IMR-90 (cell line): ENCODE data around the gene CCDC142. TPM values are rescaled to one million over a fixed set of nuclear protein-coding genes. Genes with fewer than 3 reads are reported as not detected.
A peak's percentile ranks its signal among the peaks of the same experiment; 100 is the strongest.

Experiments
- ATAC-seq: fragments of 200-7000 bp; cut with Tn5 transposase; 2 replicates; pipeline ENCODE4 v1.9.1; 2020; ENCODE audit warnings: low read depth, mild to moderate bottlenecking, moderate library complexity
- BruUV-seq: library from RNA; stranded (reverse); fragments of 400-500 nt; replicated peaks from 2 replicates; lab custom pipeline; 2021; lab: Mats Ljungman, UMichigan
- CTCF ChIA-PET: fragments of 300-600 bp; formaldehyde crosslinking; extraction: SDS; loops from one replicate; lab custom pipeline; 2021; ENCODE audit warnings: antibody characterized with exemption; lab: Yijun Ruan, JAX
- POLR2A ChIA-PET: fragments of 300-600 bp; sonication (Branson Sonifier 250); formaldehyde crosslinking; loops from one replicate; lab custom pipeline; 2022; ENCODE audit warnings: antibody characterized with exemption; ENCODE audit not compliant: unreplicated experiment; lab: Charles Lee
- DNase-seq: peaks from one replicate; pipeline ENCODE4 v3.0.0; 2013
- H2AFZ ChIP-seq: replicated peaks from 2 replicates; pipeline ENCODE3; 2013; ENCODE audit warnings: low read length, mild to moderate bottlenecking; ENCODE audit not compliant: poor library complexity
- H2AK5ac ChIP-seq: 2 replicates; pipeline ENCODE4 v1.6.1; 2013; ENCODE audit warnings: low read depth, low read length, inconsistent platforms
- H2AK9ac ChIP-seq: replicated peaks from 2 replicates; pipeline ENCODE3; 2013; ENCODE audit warnings: mild to moderate bottlenecking, low read depth, low read length, moderate library complexity; ENCODE audit not compliant: poor library complexity
- H2BK120ac ChIP-seq: 2 replicates; pipeline ENCODE4 v1.6.1; 2013; ENCODE audit warnings: low read depth, low read length, inconsistent platforms
- H2BK15ac ChIP-seq: 3 replicates; pipeline ENCODE4 v1.6.1; 2013; ENCODE audit warnings: low read depth, low read length, inconsistent platforms
- H2BK20ac ChIP-seq: 2 replicates; pipeline ENCODE4 v1.6.1; 2013; ENCODE audit warnings: low read depth, mild to moderate bottlenecking, inconsistent platforms, low read length, moderate library complexity
- H2BK5ac ChIP-seq: 2 replicates; pipeline ENCODE4 v1.6.1; 2013; ENCODE audit warnings: mild to moderate bottlenecking, low read depth, low read length, inconsistent platforms; ENCODE audit not compliant: poor library complexity, severe bottlenecking
- H3K14ac ChIP-seq: replicated peaks from 2 replicates; pipeline ENCODE4 v1.6.1; 2013; ENCODE audit warnings: low read depth, low read length, inconsistent platforms
- H3K18ac ChIP-seq: 2 replicates; pipeline ENCODE4 v1.6.1; 2013; ENCODE audit warnings: low read depth, low read length, control low read depth
- H3K23ac ChIP-seq: 2 replicates; pipeline ENCODE4 v1.6.1; 2013; ENCODE audit warnings: low read depth, low read length, inconsistent platforms
- H3K27ac ChIP-seq: 2 replicates; pipeline ENCODE4 v1.5.1; 2013; ENCODE audit warnings: mild to moderate bottlenecking, control low read depth, low read length; ENCODE audit not compliant: insufficient read depth
- H3K27me3 ChIP-seq: 2 replicates; pipeline ENCODE4 v1.6.1; 2013; ENCODE audit warnings: low read length; ENCODE audit not compliant: control insufficient read depth, insufficient read depth
- H3K36me3 ChIP-seq: 2 replicates; pipeline ENCODE4 v1.6.1; 2013; ENCODE audit warnings: low read length, mixed read lengths; ENCODE audit not compliant: control insufficient read depth, insufficient read depth
- H3K4ac ChIP-seq: 2 replicates; pipeline ENCODE4 v1.6.1; 2013; ENCODE audit warnings: low read depth, low read length, inconsistent platforms
- H3K4me1 ChIP-seq: 2 replicates; pipeline ENCODE4 v1.6.1; 2013; ENCODE audit warnings: low read length, mixed read lengths; ENCODE audit not compliant: control insufficient read depth, insufficient read depth
- H3K4me2 ChIP-seq: 2 replicates; pipeline ENCODE4 v1.6.1; 2013; ENCODE audit warnings: low read depth, mild to moderate bottlenecking, control low read depth, low read length, moderate library complexity
- H3K4me3 ChIP-seq: 2 replicates; pipeline ENCODE4 v1.5.1; 2013; ENCODE audit warnings: low read depth, mild to moderate bottlenecking, control low read depth, low read length, moderate library complexity; ENCODE audit not compliant: insufficient read depth
- H3K56ac ChIP-seq: 2 replicates; pipeline ENCODE4 v1.6.1; 2013; ENCODE audit warnings: low read length, inconsistent platforms; ENCODE audit not compliant: insufficient read depth; ENCODE audit errors: extremely low read depth
- H3K79me1 ChIP-seq, 2 experiments: 2 replicates each; pipeline ENCODE4 v1.6.1; 2013; ENCODE audit warnings: low read length in 2 of 2, inconsistent platforms in 1 of 2, low read depth in 1 of 2
- H3K9ac ChIP-seq: 2 replicates; pipeline ENCODE4 v1.6.1; 2013; ENCODE audit warnings: low read depth, low read length, control low read depth
- H3K9me1 ChIP-seq: 2 replicates; pipeline ENCODE4 v1.6.1; 2013; ENCODE audit warnings: low read length, inconsistent platforms; ENCODE audit not compliant: insufficient read depth
- H3K9me3 ChIP-seq: 2 replicates; pipeline ENCODE4 v1.6.1; 2013; ENCODE audit warnings: low read length; ENCODE audit not compliant: control insufficient read depth, insufficient read depth
- H4K20me1 ChIP-seq: 2 replicates; pipeline ENCODE4 v1.6.1; 2013; ENCODE audit warnings: low read length, inconsistent platforms; ENCODE audit not compliant: insufficient read depth
- H4K5ac ChIP-seq: 2 replicates; pipeline ENCODE4 v1.6.1; 2013; ENCODE audit warnings: mild to moderate bottlenecking, low read depth, low read length, control low read depth
- H4K8ac ChIP-seq, 2 experiments: 2 replicates each; pipeline ENCODE4 v1.6.1; 2013; ENCODE audit warnings: low read depth in 2 of 2, low read length in 2 of 2, control low read depth in 1 of 2, inconsistent platforms in 1 of 2
- H4K91ac ChIP-seq: 2 replicates; pipeline ENCODE4 v1.6.1; 2013; ENCODE audit warnings: low read depth, low read length, inconsistent platforms; ENCODE audit not compliant: insufficient read depth
- CEBPB ChIP-seq: IDR thresholded peaks from 2 replicates; pipeline ENCODE4 v1.6.1; 2012; ENCODE audit warnings: low read depth, low read length, improper control_type of control experiment
- CHD1 ChIP-seq: IDR thresholded peaks from 2 replicates; pipeline ENCODE4 v1.6.1; 2012; ENCODE audit warnings: low read depth, low read length, improper control_type of control experiment
- CTCF ChIP-seq: conservative IDR thresholded peaks from 2 replicates; pipeline ENCODE4 v1.5.1; 2012; ENCODE audit warnings: mild to moderate bottlenecking, low read depth, low read length, improper control_type of control experiment
- ELK1 ChIP-seq: fragments of 150-350 bp; IDR thresholded peaks from 2 replicates; pipeline ENCODE4 v1.6.1; 2016; ENCODE audit warnings: low read depth, mild to moderate bottlenecking, low read length, moderate library complexity, borderline replicate concordance
- FOS ChIP-seq: fragments of 150-350 bp; IDR thresholded peaks from 2 replicates; pipeline ENCODE4 v1.6.1; 2016; ENCODE audit warnings: low read depth, low read length
- MAFK ChIP-seq: IDR thresholded peaks from 2 replicates; pipeline ENCODE4 v1.6.1; 2012; ENCODE audit warnings: low read depth, low read length, improper control_type of control experiment
- MAZ ChIP-seq: IDR thresholded peaks from 2 replicates; pipeline ENCODE4 v1.6.1; 2012; ENCODE audit warnings: low read depth, mild to moderate bottlenecking, low read length, improper control_type of control experiment, moderate library complexity, borderline replicate concordance
- MXI1 ChIP-seq: IDR thresholded peaks from 2 replicates; pipeline ENCODE4 v1.6.1; 2012; ENCODE audit warnings: low read depth, mild to moderate bottlenecking, low read length, moderate library complexity, borderline replicate concordance
- NFE2L2 ChIP-seq: fragments of 150-350 bp; IDR thresholded peaks from 2 replicates; pipeline ENCODE4 v1.6.1; 2016; ENCODE audit warnings: low read depth, mild to moderate bottlenecking, low read length
- RAD21 ChIP-seq: IDR thresholded peaks from 2 replicates; pipeline ENCODE4 v1.6.1; 2012; ENCODE audit warnings: low read length, improper control_type of control experiment
- RCOR1 ChIP-seq: IDR thresholded peaks from 2 replicates; pipeline ENCODE4 v1.6.1; 2012; ENCODE audit warnings: mild to moderate bottlenecking, low read length, improper control_type of control experiment; ENCODE audit not compliant: insufficient replicate concordance
- RFX5 ChIP-seq: IDR thresholded peaks from 2 replicates; pipeline ENCODE4 v1.8.0; 2012; ENCODE audit warnings: low read depth, mild to moderate bottlenecking, low read length, moderate library complexity
- SMC3 ChIP-seq: fragments of 150-350 bp; IDR thresholded peaks from 2 replicates; pipeline ENCODE4 v1.6.1; 2016; ENCODE audit warnings: low read depth, mild to moderate bottlenecking, antibody characterized with exemption, low read length, moderate library complexity
- USF2 ChIP-seq: fragments of 150-350 bp; IDR thresholded peaks from 2 replicates; pipeline ENCODE4 v1.6.1; 2017; ENCODE audit warnings: mild to moderate bottlenecking, antibody characterized with exemption, low read length, low read depth
- WGBS, 2 experiments: methylation state at CpG; one replicate each; pipeline versions ENCODE4 v1.1.5 to v1.1.7; 2013; ENCODE audit warnings: missing lambda C conversion rate in 2 of 2; ENCODE audit not compliant: insufficient read length in 1 of 2; ENCODE audit errors: extremely low coverage in 2 of 2; 5-methylcytosine and 5-hydroxymethylcytosine counted together
- dilution Hi-C: fragments of 300-500 bp; cut with HindIII; formaldehyde crosslinking; loops from one replicate; pipeline ENCODE4 v1.14.3; 2018; ENCODE audit warnings: low sequenced_read_pairs; ENCODE audit not compliant: unreplicated experiment
- in situ Hi-C: fragments of 300-500 bp; cut with MboI; formaldehyde crosslinking; loops from 3 replicates; pipeline ENCODE4 v1.14.3; 2019; ENCODE audit warnings: low sequenced_read_pairs, inconsistent platforms, mixed read lengths
- intact Hi-C: fragments of 100-400 bp; cut with micrococcal nuclease; formaldehyde crosslinking; loops from 2 replicates; pipeline ENCODE4 v1.10.0; 2022
- polyA plus RNA-seq, 3 experiments: library from polyadenylated mRNA; depleted of rRNA; stranded (reverse); fragments of >200 nt; gene quantifications; 2 replicates each; pipeline ENCODE4 v1.2.3, GENCODE V29; 2012; ENCODE audit warnings: low replicate concordance in 1 of 3
- total RNA-seq: library from RNA; depleted of rRNA; stranded (reverse); fragments of >200 nt; gene quantifications from 2 replicates; pipeline ENCODE4 v1.2.3, GENCODE V29; 2012

Gene CCDC142
- total and polyA plus RNA-seq, 2 of the 4 experiments (the other 2 are of a cell fraction): 8.4 to 14.0 TPM

- H2BK20ac ChIP-seq: no peak overlapping the region
- no peak overlapping the region for H2AK5ac ChIP-seq
- DNase-seq: no peak
- H3K4ac ChIP-seq: no peak overlapping the region
- BruUV-seq: no TSS peak
- ChIA-PET POLR2A (interaction anchor here (0.6 kb wide), 1 partner anchor 523 kb away, joined by 3 read pairs; no protein-coding TSS in a partner anchor), CTCF (no interaction called here)
- H3K9ac ChIP-seq: no peak overlapping the region
- no peaks in the 10 kb centered on the region for H3K9me3 ChIP-seq
- no peak for ATAC-seq
- in situ Hi-C loops: no loop called here
- no peak overlapping the region for H2BK120ac ChIP-seq
- peaks cover 19% of the 10 kb centered on the region for H3K9me1 ChIP-seq
- no peak overlapping the region for H3K18ac ChIP-seq
- peaks cover 13% of the 10 kb centered on the region for H4K20me1 ChIP-seq
- dilution Hi-C loops: no loop called here
- no peak overlapping the region for H3K4me3 ChIP-seq
- no peak overlapping the region for H2BK15ac ChIP-seq
- no peak overlapping the region for H2BK5ac ChIP-seq
- H3K14ac ChIP-seq: no peak overlapping the region
- no peak overlapping the region for H3K23ac ChIP-seq
- H3K36me3 ChIP-seq: peaks cover 27% of the 10 kb centered on the region
- H3K56ac ChIP-seq: no peak overlapping the region
- no peak overlapping the region for H4K8ac ChIP-seq
- no peak overlapping the region for H3K4me2 ChIP-seq
- peaks cover 12% of the 10 kb centered on the region for H3K4me1 ChIP-seq
- H3K27ac ChIP-seq: no peak overlapping the region
- intact Hi-C loops: no loop called here
- peaks cover 30 to 50% of the 10 kb centered on the region in 2 experiments for H3K79me1 ChIP-seq
- no peak overlapping the region for H4K5ac ChIP-seq
- H2AFZ ChIP-seq: no peak overlapping the region
- TF ChIP-seq SMC3 (no peak), NFE2L2 (no peak), FOS (no peak), USF2 (no peak), ELK1 (no peak), CHD1 (no peak), CEBPB (no peak), MAZ (no peak), RCOR1 (no peak), CTCF (no peak), MAFK (no peak), RFX5 (no peak), MXI1 (no peak), RAD21 (no peak)
- WGBS, 2 experiments: 100% methylated on average over 2 of the region's 11 CpGs; no CpG with 5 or more reads in 1 of the 2 experiments
- no peak overlapping the region for H4K91ac ChIP-seq
- H2AK9ac ChIP-seq: peak overlapping the region; percentile 71
- H3K27me3 ChIP-seq: peaks cover 12% of the 10 kb centered on the region
Observed at GRCh38 chr2:74526649-74527230, 43.9 kb upstream of the CCDC142 start.
